Thyroid gland (tissue), 4 donors: ENCODE results near the gene NOC4L.

ENCODE experiments used
- POLR2A ChIP-seq, 2 donors: fragments of 450-650 bp; IDR thresholded peaks; one replicate each; pipeline ENCODE4 v1.6.1; 2017; ENCODE audit warnings: antibody characterized with exemption in 2 of 2, mild to moderate bottlenecking in 2 of 2, moderate library complexity in 1 of 2
- TF ChIP-seq, protein P1 (sequence below), 6 experiments: fragments of 200-600 bp in 3 of 6; fragments of 450-650 bp in 3 of 6; sonication (generic) in 3 of 6; IDR thresholded peaks; one replicate each; pipeline ENCODE4 v1.5.1; 2016 to 2019; ENCODE audit warnings: antibody characterized with exemption in 6 of 6, mild to moderate bottlenecking in 2 of 6, inconsistent platforms in 1 of 6, moderate library complexity in 1 of 6

DNA sequence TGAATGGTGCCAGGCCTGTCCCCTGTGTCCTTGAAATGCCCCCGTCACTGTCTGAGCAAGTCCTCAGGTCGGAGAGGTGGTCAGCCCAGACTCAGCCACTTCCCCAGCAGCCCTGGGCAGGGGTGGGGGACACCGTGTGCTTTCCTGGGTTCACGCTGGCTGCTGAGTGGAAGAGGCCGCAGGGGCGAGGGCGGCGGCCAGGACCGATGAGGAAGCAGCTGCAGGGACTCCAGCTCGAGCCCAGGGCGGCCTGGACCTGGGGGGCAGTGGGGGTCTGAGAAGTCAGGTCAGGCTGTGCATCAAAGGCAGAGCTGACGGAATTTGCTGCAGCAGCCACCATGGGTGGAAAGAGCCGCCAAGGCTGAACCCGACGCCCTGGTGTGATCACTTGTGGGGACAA, 28.4 kb downstream of the NOC4L start:
- TF ChIP-seq, protein P1, sequence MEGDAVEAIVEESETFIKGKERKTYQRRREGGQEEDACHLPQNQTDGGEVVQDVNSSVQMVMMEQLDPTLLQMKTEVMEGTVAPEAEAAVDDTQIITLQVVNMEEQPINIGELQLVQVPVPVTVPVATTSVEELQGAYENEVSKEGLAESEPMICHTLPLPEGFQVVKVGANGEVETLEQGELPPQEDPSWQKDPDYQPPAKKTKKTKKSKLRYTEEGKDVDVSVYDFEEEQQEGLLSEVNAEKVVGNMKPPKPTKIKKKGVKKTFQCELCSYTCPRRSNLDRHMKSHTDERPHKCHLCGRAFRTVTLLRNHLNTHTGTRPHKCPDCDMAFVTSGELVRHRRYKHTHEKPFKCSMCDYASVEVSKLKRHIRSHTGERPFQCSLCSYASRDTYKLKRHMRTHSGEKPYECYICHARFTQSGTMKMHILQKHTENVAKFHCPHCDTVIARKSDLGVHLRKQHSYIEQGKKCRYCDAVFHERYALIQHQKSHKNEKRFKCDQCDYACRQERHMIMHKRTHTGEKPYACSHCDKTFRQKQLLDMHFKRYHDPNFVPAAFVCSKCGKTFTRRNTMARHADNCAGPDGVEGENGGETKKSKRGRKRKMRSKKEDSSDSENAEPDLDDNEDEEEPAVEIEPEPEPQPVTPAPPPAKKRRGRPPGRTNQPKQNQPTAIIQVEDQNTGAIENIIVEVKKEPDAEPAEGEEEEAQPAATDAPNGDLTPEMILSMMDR (IDR thresholded peaks at IDR 0.05), result no peak
- no peak for TF ChIP-seq POLR2A (IDR thresholded peaks at IDR 0.05)
